ENCODE measurements around the gene SMC1B. TPM values are rescaled to one million over a fixed set of nuclear protein-coding genes. Genes with fewer than 3 reads are reported as not detected.

The SMC1B gene
- total RNA-seq, 4 donors from 2014 or later = not detected

GRCh38 chr22:45306139-45306538, 107.3 kb downstream of the SMC1B start:
- Histone ChIP-seq H3K27me3 (no peaks in the 10 kb centered on the region), H3K36me3 (no peaks in the 10 kb centered on the region), H3K27ac (no peak overlapping the region), H3K9me3 (no peaks in the 10 kb centered on the region), H3K4me3 (no peak overlapping the region), H3K4me1 (peaks cover 12 to 23% (median 17%) of the 10 kb centered on the region in 3 donors)
- DNase-seq = no peak
- TF ChIP-seq CTCF (IDR thresholded peaks at IDR 0.05) (no peak), POLR2A (IDR thresholded peaks at IDR 0.05) (no peak)
- WGBS, 2 donors = 84 to 96% methylated on average over 3 to 5 of the region's 9 CpGs
- intact Hi-C loops (cut with DNase I) = no loop called here

GRCh38 chr22:45305456-45306075, 107.8 kb downstream of the SMC1B start:
- no peak overlapping the region for H3K4me3 ChIP-seq
- peaks cover 10 to 17% (median 11%) of the 10 kb centered on the region in 3 donors for H3K4me1 ChIP-seq
- H3K36me3 ChIP-seq = no peaks in the 10 kb centered on the region
- no peaks in the 10 kb centered on the region for H3K9me3 ChIP-seq
- 70 to 75% methylated on average over 6 of the region's 6 CpGs for WGBS, 2 donors
- no peaks in the 10 kb centered on the region for H3K27me3 ChIP-seq
- no peak overlapping the region for H3K27ac ChIP-seq
- intact Hi-C loops (cut with DNase I) = no loop called here
- DNase-seq = no peak
- TF ChIP-seq POLR2A (IDR thresholded peaks at IDR 0.05) (no peak), CTCF (IDR thresholded peaks at IDR 0.05) (no peak)

GRCh38 chr22:45304971-45305370, 108.4 kb downstream of the SMC1B start:
- no peaks in the 10 kb centered on the region for H3K36me3 ChIP-seq
- H3K27ac ChIP-seq = no peak overlapping the region
- no peaks in the 10 kb centered on the region for H3K27me3 ChIP-seq
- DNase-seq = no peak
- H3K4me1 ChIP-seq = peaks cover 5 to 13% (median 9%) of the 10 kb centered on the region in 3 donors
- H3K4me3 ChIP-seq = no peak overlapping the region
- WGBS, 2 donors = 54 to 70% methylated on average over 6 of the region's 6 CpGs
- intact Hi-C loops (cut with DNase I) = no loop called here
- H3K9me3 ChIP-seq = no peaks in the 10 kb centered on the region
- TF ChIP-seq CTCF (IDR thresholded peaks at IDR 0.05) (no peak), POLR2A (IDR thresholded peaks at IDR 0.05) (no peak)

GRCh38 chr22:45303181-45303580, 110.2 kb downstream of the SMC1B start:
- intact Hi-C loops (cut with DNase I) = no loop called here
- TF ChIP-seq POLR2A (IDR thresholded peaks at IDR 0.05) = no peak
- no peak for TF ChIP-seq CTCF (IDR thresholded peaks at IDR 0.05)
- no peak overlapping the region for H3K27ac ChIP-seq
- DNase-seq = no peak
- H3K4me3 ChIP-seq = no peak overlapping the region
- H3K4me1 ChIP-seq = no peaks in the 10 kb centered on the region
- no peaks in the 10 kb centered on the region for H3K36me3 ChIP-seq
- 44 to 46% methylated on average over 7 of the region's 7 CpGs for WGBS, 2 donors
- H3K27me3 ChIP-seq = no peaks in the 10 kb centered on the region
- H3K9me3 ChIP-seq = no peaks in the 10 kb centered on the region

- Histone ChIP-seq H3K27me3 (no peaks in the 10 kb centered on the region), H3K9me3 (no peaks in the 10 kb centered on the region), H3K27ac (no peak overlapping the region), H3K4me1 (no peaks in the 10 kb centered on the region), H3K4me3 (no peak overlapping the region), H3K36me3 (no peaks in the 10 kb centered on the region)
- intact Hi-C loops (cut with DNase I) = no loop called here
- TF ChIP-seq CTCF (IDR thresholded peaks at IDR 0.05) = no peak
- TF ChIP-seq POLR2A (IDR thresholded peaks at IDR 0.05) = no peak
- WGBS, 2 donors = 47 to 58% methylated on average over 8 of the region's 8 CpGs
- no peak for DNase-seq
Measured at GRCh38 chr22:45302751-45303150, 110.6 kb downstream of the SMC1B start.
